GM18909 (cell line): ENCODE data around the gene YIPF3.

Experiments
- ATAC-seq: cut with Tn5 transposase; IDR thresholded peaks from one replicate; pipeline ENCODE4 v1.9.1; 2021; ENCODE audit warnings: mild to moderate bottlenecking; ENCODE audit not compliant: unreplicated experiment, poor library complexity

The YIPF3 gene

DNA sequence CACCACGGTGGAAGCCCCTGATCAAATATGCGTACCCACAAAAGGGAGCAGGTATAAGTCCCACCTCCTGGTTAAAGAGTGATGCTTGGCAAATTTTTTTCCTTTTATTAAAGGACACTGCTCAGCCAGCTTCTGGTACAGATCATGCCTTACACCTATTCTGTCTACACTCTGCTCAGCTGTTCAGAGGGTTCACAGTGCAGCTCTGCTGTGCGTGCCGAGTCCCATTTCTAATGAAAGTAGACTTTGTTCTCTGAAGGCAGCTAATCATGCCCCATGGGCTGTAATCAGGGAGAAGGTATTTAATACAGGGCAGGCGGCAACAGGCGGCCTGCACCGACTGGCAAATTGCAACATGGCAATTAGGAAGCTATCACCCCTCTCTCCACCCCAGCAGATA, 22.9 kb downstream of the YIPF3 start:
- no peak for ATAC-seq

DNA sequence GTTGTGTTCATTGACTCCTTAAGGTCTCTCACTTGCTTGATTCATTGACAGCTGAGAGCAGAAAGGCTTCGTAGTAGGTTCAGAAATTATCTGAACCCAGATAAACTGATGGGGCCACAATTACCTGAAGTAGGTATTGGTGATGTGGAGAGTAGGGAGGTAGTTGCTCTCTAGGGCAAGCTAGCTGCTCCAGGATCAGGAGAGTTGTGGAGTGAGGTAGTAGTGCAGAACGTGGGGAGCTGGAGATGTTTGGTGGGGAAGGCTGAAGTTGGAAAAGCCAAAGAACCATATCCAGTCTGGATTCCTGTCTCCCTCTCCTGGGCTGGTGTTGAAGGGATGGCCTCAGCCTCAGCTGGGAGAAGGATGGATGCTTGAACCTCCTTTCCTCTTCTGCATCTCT, 23.5 kb downstream of the YIPF3 start:
- ATAC-seq = no peak

DNA sequence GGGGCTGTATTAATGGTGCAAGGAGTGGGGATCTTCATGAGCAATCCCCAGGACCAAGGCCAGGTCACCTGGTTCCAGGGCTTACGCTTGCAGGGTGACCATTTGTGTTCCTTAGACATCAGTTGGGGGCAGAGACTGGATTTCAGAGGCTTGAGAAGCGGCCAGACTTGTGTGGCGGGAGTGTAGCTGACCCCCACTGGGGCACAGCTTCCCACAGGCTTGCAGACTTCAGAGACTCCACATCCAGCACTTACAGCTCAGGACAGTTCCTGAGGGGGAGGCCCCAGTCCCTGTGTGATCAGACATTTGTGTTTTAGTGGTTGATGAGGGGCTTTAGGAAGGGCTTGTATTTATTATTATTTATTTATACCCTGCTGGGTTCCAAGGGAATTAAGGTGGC, 24.1 kb downstream of the YIPF3 start:
- ATAC-seq = no peak

DNA sequence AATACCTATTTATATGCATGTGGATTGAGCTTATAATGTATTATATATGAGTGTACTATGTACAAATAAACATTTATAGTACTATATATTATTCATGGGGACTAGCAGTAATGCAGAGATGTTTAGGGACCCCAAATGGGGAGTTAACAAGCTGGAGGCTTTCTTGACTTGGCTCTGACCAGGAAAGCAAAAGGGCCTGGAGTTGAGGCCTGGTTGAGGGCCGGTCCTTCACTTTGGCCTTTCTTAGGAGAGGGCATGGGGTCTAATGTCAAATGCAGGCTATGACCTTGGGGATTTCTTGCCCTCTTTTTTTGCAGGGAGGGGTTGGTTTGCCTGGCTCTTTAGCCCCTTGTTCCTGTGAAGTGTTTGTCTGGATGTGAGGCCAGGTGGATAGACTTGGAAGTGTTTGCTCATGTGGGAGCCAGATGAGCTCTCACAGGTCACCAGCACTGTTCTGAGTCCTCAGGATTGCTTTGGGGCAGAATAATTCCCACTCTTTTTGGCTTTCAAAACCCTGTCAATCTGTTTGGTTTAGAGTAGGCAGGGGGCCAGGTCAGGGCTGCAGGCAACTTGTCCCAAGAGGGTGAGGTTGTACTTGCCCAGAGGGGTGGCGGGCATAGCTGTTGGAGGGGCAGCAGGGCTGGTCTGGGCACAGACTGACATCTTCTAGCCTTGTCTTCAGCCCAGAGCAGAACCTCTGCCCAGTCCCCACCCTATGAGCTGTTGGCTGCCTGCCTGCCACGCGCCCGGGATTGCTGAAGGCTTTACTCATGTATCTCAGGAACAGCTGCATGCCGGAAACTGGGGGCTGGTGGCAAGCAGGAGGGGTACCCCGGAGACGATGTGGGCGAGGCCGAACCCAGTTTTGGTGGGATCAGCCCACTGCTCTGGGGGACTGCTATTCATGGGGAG, 24.7 kb downstream of the YIPF3 start:
- ATAC-seq = no peak

- no peak for ATAC-seq
Observed at GRCh38 chr6:43490523-43490939, 26.2 kb downstream of the YIPF3 start.

DNA sequence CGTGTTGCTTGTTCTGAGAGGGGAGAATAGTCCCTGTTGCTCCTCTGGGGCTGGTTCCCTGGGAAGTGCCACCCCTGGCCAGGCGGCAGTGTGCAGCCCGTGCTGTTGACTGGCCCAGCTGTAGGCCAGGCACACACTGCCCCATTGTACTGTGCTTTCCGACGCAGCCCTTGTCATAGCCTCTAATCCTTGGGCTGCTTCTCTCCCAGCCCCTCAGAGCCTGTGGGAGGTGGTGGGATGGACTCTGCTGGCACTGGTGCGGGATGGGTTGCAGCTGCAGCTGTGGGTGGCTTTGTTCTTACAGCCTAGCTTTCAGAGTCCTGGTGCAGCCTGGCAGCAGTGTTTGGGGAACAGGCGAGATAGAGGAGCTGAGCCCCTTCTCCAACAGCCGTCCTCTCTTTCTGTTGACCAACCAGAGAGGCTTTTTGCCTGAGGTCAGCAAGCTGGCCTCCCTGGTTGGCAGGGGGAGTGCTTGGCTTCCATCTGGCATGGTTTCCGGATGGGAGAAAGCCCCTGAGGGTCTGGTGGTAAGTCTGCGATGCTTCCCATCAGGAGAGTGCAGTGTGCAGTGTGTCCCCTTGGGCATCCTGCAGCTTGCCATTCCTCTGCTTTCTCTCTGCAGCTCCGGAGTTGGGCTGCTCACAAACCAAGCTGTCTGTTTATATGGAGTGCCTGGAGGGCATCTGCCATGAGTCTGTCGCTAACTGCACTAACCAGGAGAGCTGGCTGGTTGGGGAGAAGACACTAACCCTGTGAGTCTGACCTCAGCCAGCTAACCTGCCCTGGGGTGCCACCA, 27.3 kb downstream of the YIPF3 start:
- ATAC-seq = no peak

DNA sequence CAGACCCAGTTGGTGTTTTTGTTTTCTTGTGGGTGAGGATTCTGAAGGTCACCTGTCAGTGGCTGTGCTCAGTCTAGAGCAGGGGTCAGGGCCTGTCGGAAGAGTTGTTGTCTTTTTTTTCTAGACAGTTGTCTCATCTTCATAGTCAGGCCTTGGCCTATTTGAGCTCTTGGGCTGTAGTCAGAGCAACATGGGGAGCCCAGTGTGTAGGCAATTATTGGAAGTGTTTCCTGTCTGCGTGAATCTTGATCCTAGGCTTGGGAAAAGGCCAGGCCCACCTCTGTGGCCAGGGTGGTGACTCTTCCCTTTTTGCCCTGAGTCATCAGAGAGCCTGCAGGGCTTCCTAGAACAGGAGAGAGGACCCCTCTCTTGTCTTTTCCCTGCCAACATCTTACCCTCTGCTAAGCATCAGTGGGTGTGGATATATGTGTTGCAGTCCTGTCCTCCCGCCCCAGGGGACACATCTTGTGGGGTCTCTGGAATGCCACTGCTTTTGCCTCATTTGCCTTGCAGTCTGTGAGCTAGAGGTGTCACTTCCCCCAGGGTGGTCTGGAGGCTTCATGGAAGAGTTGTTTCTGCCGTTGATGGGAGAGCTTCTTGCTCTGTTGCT, 28.0 kb downstream of the YIPF3 start:
- ATAC-seq = no peak

DNA sequence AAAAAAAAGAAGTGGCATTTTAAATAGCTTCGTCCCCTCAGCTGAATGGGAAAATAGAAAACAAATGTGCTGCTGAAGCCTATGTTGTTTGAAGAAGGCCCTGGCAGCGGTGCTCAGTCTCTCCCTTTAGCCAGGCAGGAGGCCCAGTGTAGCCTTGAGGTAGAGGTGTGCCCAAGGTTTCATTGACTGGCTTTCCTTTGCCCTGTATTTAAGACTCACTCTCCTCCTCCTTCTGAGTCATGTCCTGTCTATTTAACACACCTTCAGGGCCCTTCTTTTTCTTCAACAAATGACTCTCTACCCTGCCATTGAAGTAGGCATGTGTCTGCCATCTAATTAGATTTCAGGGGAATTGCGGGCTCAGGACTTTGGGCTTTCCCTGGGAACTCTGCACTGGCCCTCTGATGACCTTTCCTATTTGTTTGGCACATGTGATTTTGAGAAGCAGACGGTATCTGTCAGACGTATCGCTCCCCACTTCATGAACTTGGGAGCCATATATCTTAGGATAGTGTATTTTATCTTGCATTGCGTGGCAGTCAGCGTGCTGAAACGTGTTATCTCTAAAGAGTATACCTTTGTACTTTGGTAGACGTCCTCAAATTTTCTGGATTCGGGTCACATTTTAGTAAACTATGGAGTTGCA, 35.0 kb downstream of the YIPF3 start:
- no peak for ATAC-seq

DNA sequence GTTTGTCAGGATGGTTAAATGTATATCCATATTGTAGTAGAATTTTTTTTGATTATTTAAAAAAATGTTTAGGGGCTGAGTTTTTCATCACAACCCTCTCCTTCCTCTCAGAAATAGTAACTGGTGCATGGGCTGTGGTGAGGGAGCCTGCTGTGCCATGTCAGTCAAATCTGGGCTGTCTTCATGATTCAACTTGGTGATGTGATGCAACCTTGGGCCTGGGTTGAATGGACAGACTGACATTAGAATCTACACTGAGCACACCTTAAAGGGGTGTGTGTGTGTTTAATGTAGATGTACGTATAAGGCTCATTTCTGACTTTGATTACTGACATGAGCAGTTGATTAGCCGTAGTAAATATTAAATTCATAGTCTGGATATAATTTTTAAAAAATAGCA, 35.7 kb downstream of the YIPF3 start:
- ATAC-seq = no peak

DNA sequence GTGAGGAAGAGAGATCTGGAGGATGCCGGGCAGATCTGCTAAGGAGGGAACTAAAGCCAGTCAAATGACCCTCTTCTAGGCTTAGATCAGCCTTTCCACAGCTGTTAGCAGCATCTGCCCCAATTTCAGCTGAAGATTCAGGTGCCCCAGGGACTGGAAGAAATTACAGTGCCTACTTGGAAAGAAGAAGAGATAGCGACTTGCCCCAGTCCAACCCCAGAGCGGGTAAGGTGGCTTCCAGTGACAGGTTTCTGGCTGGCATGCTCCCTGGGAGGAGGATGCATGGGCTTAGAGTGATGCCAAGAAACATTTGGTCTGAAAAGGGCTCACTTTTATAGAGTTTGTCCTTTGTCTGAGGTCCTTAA, 38.7 kb downstream of the YIPF3 start:
- no peak for ATAC-seq

DNA sequence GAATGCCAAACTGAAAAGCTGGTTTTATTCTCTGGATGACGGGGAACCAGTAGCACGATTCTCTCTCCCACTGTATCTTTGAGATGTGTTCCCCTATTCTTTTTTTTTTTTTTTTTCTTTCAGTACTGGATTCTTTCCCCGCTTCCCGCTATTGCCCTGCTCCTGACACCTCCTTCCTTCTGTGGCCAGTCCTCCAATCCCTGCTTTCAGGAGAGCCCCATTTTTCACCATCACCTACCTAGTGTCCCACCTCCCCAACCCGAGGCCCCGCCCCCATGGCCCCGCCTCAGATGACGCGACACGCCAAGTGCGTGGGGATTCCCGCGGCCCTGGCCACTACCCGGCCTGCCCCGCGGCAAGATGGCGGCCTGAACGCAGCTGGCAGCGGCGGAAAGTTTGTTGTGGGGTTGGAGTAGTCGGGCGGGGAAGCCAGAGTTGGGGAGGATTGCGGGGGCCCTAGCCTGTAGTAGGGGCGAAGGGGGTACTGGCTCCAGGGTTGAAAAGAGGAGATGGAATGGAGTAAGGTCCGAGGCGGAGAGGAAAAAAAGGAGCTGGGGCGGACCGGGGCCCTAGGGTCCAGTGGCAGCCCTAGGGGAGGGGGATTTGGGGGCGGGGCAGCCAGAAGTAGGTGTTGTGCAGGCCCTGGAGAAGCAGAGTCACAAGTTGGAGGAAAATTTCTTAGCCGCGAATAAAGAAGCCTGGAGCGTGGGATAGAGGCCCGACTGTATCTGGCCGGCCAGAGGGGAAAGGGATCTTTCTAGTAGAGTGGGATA, 39.3 kb downstream of the YIPF3 start, which contains the start of gene TJAP1:
Gene TJAP1 (plus strand): TSS at position 336 of the 773 bp plus-strand sequence. CDS start 21,432 bp downstream, outside the sequence.
- ATAC-seq = peak; percentile 98

DNA sequence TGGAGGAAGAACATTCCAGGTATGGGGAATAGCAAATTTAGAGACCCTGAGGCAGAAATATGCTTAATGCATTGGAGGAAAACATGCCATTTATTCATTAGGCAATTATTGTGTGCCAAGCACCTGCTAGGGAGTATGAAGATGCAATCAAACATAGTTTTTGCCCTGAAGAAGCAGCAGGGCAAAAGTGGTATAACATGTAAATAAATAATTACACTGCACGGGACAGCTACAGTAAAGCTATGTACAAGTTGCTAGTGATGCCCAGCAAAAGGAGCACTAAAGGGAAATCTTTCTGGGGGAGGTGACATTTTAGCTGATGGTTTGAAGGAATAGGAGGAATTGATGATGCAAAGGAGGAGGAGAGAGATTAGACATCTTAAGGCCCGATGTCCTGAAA, 40.0 kb downstream of the YIPF3 start:
- ATAC-seq = no peak

DNA sequence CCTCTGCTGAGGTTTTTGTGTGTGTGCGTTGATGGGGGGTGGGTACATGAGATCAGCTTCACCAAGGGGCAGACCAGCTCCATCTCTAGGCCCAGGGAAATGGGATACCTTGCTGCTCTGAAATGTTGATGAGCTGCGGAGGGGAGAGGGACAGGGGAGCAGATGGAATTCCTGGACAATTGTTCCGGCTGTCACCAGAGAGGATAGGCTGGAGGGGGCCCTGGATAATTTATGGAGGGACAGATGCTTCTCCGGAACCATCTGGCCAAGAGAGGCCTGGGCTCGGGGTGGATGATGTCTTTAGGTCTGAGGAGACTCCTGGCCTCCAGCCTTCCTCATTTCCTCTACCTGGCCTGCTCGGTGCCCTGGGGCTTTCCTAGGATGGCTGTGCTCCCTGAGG, 41.2 kb downstream of the YIPF3 start:
- ATAC-seq = no peak

DNA sequence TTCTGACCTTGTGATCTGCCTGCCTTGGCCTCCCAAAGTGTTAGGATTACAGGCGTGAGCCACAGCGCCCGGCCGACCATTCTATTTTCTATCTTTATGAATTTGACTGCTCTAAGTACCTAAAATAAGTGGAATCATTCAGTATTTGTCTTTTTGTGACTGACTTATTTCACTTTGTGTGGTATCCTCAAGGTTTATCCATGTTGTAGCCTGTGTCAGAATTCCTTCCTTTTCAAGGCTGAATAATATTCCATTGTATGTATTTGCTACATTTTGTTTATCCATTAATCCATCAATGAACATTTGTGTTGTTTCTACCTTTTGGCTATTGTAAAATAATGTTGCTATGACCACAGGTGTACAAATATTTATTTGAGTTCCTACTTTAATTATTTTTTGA, 44.2 kb downstream of the YIPF3 start:
- ATAC-seq = no peak

DNA sequence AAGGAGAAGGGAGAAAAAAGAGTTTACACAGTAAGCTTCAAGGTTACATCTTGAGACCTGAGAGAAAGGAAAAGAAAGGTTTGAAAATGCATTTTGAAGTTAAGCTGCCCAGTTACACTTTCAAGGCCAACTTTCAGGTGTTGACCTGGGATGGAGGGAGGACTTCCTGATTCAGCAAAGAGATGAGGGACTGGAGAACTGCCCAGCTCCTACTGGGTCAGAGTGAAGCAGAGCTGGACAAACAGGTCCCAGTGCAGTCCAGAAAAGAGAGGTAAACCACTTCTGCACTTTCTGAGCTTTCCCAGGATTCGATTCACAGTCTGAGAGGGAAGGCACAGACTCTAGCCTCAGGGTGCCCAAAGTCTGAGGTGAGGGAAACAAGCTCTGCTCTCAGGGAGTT, 45.3 kb downstream of the YIPF3 start:
- ATAC-seq = no peak

DNA sequence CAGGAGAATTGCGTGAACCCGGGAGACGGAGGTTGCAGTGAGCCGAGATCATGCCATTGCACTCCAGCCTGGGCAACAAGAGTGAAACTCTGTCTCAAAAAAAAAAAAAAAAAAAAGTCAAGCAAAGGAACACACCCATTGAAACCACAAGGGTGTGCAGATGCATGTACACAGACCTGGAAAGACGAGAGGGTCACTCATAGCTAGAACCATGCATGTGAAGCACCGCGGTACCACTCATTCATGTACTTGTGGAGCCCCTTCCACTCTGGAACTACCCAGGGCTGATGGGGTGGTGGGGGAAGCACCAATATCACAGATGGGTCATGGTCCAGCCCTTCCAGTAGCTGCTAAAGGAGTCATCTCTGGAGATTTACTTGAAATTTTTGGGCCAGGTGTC, 46.8 kb downstream of the YIPF3 start:
- ATAC-seq = no peak

- no peak for ATAC-seq
Observed at GRCh38 chr6:43468748-43469681, 47.7 kb downstream of the YIPF3 start.

DNA sequence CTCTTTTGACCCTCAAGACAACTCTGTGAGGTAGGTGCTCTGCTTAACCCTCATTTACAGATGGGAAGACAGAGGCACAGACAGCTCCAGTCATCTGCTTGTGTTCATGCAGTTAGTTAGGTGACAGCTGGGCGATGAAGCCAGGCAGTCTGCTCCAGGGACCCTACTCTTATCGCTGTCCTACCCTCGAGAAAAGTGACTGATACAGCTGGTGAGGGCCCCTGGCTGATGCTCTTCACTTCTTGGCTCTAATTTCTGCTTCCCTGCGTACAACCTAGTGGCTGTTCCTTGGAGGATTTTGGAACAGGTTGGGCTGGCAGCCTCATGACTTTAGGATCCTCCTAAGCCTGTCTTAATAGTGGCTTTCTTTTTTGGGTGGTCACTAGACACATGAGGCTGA, 48.5 kb downstream of the YIPF3 start:
- no peak for ATAC-seq

DNA sequence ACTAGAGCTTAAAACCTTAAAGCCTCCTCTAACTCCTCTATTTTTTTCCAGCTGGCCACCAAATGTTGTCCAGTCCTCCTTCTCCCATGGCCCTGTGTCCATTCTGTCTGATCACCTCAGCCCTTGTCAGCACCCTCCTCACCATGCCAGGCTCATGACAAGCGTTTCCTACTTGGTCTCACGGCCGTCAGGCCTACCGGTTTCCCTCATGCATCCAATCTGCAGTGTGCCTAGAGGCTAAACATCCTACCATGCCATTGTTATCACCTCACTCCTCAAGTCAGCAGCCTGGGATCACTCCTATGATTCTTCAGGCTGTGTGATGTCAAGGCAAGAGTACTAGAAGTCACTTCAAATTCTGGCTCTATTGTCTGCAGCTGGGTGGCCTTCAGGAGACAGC, 49.0 kb downstream of the YIPF3 start:
- ATAC-seq = no peak
